Testis (tissue), 2 donors: Measurements from ENCODE around the gene CCDC90B.

Experiments used
- POLR2A ChIP-seq: fragments of 450-650 bp; IDR thresholded peaks from one replicate; pipeline ENCODE4 v1.6.1; 2017; ENCODE audit warnings: antibody characterized with exemption, mild to moderate bottlenecking, moderate library complexity
- TF ChIP-seq, protein P1 (sequence below), 3 experiments: fragments of 450-650 bp in 2 of 3; fragments of 200-600 bp in 1 of 3; sonication (generic) in 1 of 3; IDR thresholded peaks; one replicate each; pipeline ENCODE4 v1.5.1; 2016 to 2019; ENCODE audit warnings: antibody characterized with exemption in 3 of 3, mild to moderate bottlenecking in 2 of 3, moderate library complexity in 1 of 3

DNA sequence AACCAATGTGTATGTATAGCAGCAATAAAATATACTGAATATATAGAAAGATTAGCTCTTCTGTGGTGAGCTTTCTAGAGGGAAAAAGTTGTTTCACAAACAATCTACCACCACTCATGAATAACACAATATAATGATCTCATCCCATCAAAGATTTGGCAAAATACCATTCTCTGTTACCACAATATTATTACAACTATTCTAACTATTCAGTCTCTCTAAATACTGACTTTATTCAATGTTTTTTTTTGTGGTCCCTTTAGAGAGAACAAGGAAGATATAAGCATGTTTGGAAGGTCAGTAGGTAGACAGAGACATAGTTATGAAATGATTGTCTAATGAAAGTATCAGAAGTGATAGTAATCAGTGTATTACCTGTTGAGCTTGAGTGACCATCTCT is 7.8 kb downstream of the CCDC90B start:
- TF ChIP-seq, protein P1, sequence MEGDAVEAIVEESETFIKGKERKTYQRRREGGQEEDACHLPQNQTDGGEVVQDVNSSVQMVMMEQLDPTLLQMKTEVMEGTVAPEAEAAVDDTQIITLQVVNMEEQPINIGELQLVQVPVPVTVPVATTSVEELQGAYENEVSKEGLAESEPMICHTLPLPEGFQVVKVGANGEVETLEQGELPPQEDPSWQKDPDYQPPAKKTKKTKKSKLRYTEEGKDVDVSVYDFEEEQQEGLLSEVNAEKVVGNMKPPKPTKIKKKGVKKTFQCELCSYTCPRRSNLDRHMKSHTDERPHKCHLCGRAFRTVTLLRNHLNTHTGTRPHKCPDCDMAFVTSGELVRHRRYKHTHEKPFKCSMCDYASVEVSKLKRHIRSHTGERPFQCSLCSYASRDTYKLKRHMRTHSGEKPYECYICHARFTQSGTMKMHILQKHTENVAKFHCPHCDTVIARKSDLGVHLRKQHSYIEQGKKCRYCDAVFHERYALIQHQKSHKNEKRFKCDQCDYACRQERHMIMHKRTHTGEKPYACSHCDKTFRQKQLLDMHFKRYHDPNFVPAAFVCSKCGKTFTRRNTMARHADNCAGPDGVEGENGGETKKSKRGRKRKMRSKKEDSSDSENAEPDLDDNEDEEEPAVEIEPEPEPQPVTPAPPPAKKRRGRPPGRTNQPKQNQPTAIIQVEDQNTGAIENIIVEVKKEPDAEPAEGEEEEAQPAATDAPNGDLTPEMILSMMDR (IDR thresholded peaks at IDR 0.05) = no peak
- no peak for TF ChIP-seq POLR2A
